Measurements from ENCODE around the gene SYCN.
"Not testable (repeated sequence)": the region's sequence is repeated elsewhere in the genome, so short reads cannot be mapped to it uniquely, and the experiment has no call there.

The SYCN gene

DNA sequence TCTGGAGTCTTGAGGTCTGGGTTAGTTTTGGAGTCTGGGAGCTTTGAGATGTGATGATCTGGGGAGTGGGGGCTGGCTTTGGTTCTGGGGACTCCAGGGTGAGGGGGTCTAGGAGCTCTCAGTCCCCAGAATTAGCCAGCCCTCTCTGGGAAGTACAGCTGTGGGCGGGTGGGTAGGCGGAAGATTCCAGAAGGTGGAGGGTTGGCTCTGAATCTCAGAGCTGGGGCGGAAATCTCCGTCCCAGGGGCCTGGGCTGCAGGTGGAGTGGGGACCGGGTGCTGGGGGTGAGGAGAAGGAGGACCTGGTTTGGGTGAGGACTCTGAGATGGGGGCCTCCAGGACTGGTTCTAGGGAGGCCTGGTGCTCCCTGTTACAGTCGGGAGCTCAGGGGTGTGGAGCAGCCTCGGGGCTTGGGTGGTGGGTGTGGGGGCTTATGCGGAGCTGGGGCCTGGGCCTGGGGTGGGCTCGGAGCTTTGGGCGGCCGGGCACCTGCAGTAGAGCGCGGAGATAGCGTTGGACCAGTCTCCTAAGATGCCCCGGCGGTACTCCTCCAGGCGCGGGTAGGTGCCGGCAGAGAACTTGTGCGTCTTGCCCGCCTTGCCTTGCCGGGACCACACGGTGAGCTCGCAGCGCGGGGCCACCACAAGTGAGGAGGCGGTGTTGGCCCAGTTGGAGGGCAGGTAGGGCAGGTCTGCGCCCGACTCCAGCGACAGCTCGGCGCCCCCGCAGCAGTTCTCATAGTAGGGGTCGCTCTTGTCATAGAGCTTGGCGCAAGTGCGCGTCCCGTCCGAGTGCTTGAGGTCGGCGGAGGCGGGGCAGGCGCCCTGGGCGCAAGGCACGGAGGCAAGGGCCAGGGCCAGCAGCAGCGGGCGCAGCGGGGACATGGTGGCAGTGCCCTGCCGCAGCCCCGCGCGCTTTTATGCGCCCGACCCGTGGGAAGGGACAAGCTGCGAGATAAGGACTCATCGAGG is at the start of gene SYCN:
Gene SYCN, minus strand, starts transcription at position 892 of the 970 bp plus-strand sequence. Its CDS starts 9 bp downstream, at position 883.
- Histone ChIP-seq H3K9me3 (ENCODE audit: control insufficient read depth, low read length) (no peaks in the 10 kb centered on the region), H3K36me3 (ENCODE audit: control insufficient read depth, insufficient read depth, low read length) (no peaks in the 10 kb centered on the region), H3K4me3 (ENCODE audit: low read length) (no peak within 1 kb of the TSS), H3K9ac (ENCODE audit: low read length) (no peak within 1 kb of the TSS), H3K4me1 (ENCODE audit: control insufficient read depth, insufficient read depth, low read length) (peaks cover 13% of the 10 kb centered on the region), H3K27me3 (ENCODE audit: control insufficient read depth, insufficient read depth, low read length) (peaks cover 29% of the 10 kb centered on the region)

DNA sequence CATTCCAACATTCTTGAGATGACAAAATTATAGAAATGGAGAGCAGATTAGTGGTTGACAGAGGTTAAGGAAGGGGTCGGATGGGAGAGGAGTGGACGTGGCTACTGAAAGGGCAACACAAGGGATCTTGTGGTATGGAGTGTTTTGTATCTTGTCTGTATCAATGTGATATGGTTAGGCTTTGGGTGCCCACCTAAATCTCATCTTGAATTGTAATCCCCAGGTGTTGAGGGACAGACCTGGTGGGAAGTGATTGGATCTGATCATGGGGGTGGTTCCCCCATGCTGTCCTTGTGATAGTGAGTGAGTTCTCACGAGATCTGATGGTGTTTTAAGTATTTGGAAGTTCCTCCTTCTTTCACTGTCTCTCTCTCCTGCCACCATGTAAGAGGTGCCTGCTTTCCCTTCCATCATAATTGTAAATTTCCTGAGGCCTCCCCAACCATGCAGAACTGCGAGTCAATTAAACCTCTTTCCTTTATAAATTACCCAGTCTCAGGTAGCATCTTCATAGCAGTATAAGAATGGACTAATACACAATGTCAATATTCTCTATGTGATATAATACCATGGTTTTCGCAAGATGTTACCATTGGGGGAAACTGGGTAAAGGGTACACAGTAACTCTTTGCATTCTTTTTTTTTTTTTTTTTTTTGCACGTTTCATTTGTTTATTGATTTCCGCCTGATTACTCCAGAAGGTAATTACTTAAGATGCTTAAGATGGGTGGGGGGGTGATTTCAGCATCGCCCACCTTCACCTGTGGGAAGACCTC is 49.5 kb upstream of the SYCN start:
- Histone ChIP-seq H3K36me3 (ENCODE audit: control insufficient read depth, insufficient read depth, low read length) (no peaks in the 10 kb centered on the region), H3K27me3 (ENCODE audit: control insufficient read depth, insufficient read depth, low read length) (peaks cover 8% of the 10 kb centered on the region), H3K4me1 (ENCODE audit: control insufficient read depth, insufficient read depth, low read length) (no peaks in the 10 kb centered on the region), H3K9ac (ENCODE audit: low read length) (no peak overlapping the region), H3K9me3 (ENCODE audit: control insufficient read depth, low read length) (no peaks in the 10 kb centered on the region), H3K4me3 (ENCODE audit: low read length) (no peak overlapping the region)

DNA sequence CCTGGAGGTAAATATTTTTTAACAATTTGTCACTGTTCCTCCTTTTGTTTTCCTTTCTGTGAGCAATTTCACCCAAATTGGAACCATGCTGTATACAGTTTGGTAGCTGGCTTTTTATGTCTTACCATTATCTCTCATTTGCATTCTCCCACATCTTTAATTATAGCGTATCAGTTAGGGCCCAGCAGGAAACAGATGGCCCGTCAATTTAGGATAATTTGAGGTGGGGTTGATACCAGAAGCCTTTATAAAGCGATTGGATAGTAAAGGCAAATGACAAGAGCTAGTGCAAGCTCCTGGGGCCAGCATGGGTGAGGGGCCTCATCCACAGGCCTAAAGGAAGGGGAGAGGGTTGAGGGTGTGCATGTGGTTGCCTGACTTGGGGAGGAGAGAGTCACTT is 48.4 kb upstream of the SYCN start:
- H3K27me3 ChIP-seq (ENCODE audit: control insufficient read depth, insufficient read depth, low read length) = peaks cover 19% of the 10 kb centered on the region
- no peak overlapping the region for H3K4me3 ChIP-seq (ENCODE audit: low read length)
- H3K4me1 ChIP-seq (ENCODE audit: control insufficient read depth, insufficient read depth, low read length) = no peaks in the 10 kb centered on the region
- no peak overlapping the region for H3K9ac ChIP-seq (ENCODE audit: low read length)
- no peaks in the 10 kb centered on the region for H3K36me3 ChIP-seq (ENCODE audit: control insufficient read depth, insufficient read depth, low read length)
- H3K9me3 ChIP-seq (ENCODE audit: control insufficient read depth, low read length) = no peaks in the 10 kb centered on the region

- no peaks in the 10 kb centered on the region for H3K9me3 ChIP-seq (ENCODE audit: control insufficient read depth, low read length)
- no peaks in the 10 kb centered on the region for H3K36me3 ChIP-seq (ENCODE audit: control insufficient read depth, insufficient read depth, low read length)
- H3K4me1 ChIP-seq (ENCODE audit: control insufficient read depth, insufficient read depth, low read length) = no peaks in the 10 kb centered on the region
- peaks cover 26% of the 10 kb centered on the region for H3K27me3 ChIP-seq (ENCODE audit: control insufficient read depth, insufficient read depth, low read length)
- no peak overlapping the region for H3K4me3 ChIP-seq (ENCODE audit: low read length)
- no peak overlapping the region for H3K9ac ChIP-seq (ENCODE audit: low read length)
Observed at GRCh38 chr19:39251846-39252245, 47.8 kb upstream of the SYCN start.

- H3K9ac ChIP-seq (ENCODE audit: low read length) = no peak overlapping the region
- H3K4me3 ChIP-seq (ENCODE audit: low read length) = no peak overlapping the region
- no peaks in the 10 kb centered on the region for H3K9me3 ChIP-seq (ENCODE audit: control insufficient read depth, low read length)
- no peaks in the 10 kb centered on the region for H3K36me3 ChIP-seq (ENCODE audit: control insufficient read depth, insufficient read depth, low read length)
- peaks cover 26% of the 10 kb centered on the region for H3K27me3 ChIP-seq (ENCODE audit: control insufficient read depth, insufficient read depth, low read length)
- H3K4me1 ChIP-seq (ENCODE audit: control insufficient read depth, insufficient read depth, low read length) = no peaks in the 10 kb centered on the region
Observed at GRCh38 chr19:39251081-39251480, 47.0 kb upstream of the SYCN start.

DNA sequence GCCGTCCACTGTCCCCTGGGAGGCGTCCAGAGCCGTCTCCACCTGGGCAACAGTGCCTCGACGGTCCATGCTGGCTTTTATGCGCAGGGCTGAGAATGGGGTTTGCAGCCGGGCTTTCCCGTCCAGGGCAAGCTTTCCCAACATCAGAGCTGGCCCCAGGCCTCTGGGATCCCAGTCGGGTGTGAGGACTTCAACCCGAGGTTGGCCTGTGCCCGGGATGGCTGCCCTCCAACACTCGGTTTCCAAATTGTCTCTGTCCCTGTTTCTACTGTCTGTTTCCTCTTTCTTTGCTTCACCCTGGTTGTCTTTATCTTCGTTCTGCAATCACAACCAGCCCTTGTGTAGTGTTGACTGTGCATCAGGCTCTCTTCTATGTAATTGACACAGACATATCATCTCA is 44.7 kb upstream of the SYCN start, which contains the start of gene IFNL4:
Gene IFNL4, minus strand, starts transcription at position 51 of the 400 bp plus-strand sequence.
- Histone ChIP-seq H3K4me3 (ENCODE audit: low read length) (no peak within 1 kb of the TSS), H3K36me3 (ENCODE audit: control insufficient read depth, insufficient read depth, low read length) (no peaks in the 10 kb centered on the region), H3K4me1 (ENCODE audit: control insufficient read depth, insufficient read depth, low read length) (no peaks in the 10 kb centered on the region), H3K9ac (ENCODE audit: low read length) (no peak within 1 kb of the TSS), H3K9me3 (ENCODE audit: control insufficient read depth, low read length) (no peaks in the 10 kb centered on the region), H3K27me3 (ENCODE audit: control insufficient read depth, insufficient read depth, low read length) (peaks cover 26% of the 10 kb centered on the region)

DNA sequence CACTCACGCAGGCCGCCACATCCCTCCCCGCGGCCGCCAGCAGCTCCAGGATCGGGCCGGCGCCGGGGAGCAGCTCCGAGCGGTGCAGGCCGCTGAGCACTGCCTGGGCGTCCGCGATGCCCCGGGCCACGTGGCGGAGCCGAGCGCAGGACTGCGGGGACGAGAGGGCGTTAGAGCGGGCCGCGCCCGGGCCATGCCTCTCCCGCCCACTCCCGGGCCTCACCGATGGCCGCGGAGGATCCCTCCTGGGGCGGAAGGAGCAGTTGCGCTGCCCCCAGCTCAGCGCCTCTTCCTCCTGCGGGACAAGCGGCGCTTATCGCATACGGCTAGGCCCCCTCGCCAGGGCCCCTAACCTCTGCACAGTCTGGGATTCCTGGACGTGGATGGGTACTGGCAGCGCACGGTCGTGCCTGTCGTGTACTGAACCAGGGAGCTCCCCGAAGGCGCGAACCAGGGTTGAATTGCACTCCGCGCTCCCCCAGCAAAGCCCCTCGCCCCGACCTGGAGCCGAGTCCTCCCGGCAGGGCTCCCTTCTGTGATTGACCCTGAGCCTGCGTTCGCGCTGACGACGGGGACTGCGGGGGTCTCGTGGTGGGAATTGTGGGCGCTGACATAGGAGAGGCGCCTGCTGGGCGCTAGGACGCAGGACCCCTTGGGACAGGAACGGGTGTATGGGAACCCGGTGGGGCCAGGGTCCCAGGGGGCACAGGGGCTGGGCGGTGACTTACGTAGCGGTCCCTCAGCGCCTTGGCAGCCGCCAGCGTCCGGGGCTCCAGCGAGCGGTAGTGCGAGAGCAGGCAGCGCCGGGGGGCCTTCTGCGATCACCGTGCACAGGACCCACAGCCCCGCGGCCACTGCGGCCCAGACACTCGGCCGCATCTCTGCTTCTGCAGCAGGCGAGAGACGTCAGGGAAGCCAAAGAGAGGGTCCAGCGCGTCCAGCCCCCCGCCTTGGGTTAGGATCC is 43.9 kb upstream of the SYCN start:
- Histone ChIP-seq H3K4me3 (ENCODE audit: low read length) (no peak overlapping the region), H3K9ac (ENCODE audit: low read length) (no peak overlapping the region), H3K36me3 (ENCODE audit: control insufficient read depth, insufficient read depth, low read length) (no peaks in the 10 kb centered on the region), H3K27me3 (ENCODE audit: control insufficient read depth, insufficient read depth, low read length) (peaks cover 26% of the 10 kb centered on the region), H3K9me3 (ENCODE audit: control insufficient read depth, low read length) (no peaks in the 10 kb centered on the region), H3K4me1 (ENCODE audit: control insufficient read depth, insufficient read depth, low read length) (no peaks in the 10 kb centered on the region)

- no peak overlapping the region for H3K9ac ChIP-seq (ENCODE audit: low read length)
- H3K36me3 ChIP-seq (ENCODE audit: control insufficient read depth, insufficient read depth, low read length) = no peaks in the 10 kb centered on the region
- peaks cover 26% of the 10 kb centered on the region for H3K27me3 ChIP-seq (ENCODE audit: control insufficient read depth, insufficient read depth, low read length)
- H3K4me1 ChIP-seq (ENCODE audit: control insufficient read depth, insufficient read depth, low read length) = no peaks in the 10 kb centered on the region
- no peak overlapping the region for H3K4me3 ChIP-seq (ENCODE audit: low read length)
- no peaks in the 10 kb centered on the region for H3K9me3 ChIP-seq (ENCODE audit: control insufficient read depth, low read length)
Observed at GRCh38 chr19:39246951-39247669, 43.0 kb upstream of the SYCN start.

DNA sequence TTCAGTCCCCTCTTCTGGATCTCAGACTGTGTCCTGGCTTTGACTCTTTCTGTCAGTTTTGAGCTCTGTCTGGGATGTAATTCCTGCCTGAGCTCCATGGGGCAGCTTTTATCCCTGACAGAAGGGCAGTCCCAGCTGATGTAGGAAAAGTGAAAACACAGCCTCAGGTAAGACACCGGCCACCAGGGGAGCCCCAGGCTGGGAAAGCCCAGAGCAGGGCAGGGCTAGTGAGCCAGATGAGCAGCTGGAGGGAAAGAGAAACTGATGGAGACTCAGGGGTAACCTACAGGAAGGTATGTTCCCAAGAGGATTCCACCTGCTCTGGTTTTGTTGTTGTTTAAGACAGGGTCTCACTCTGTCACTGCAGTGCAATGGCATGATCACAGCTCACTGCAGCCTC is 41.1 kb upstream of the SYCN start:
- not testable (repeated sequence) for H3K4me3 ChIP-seq (ENCODE audit: low read length); H3K4me1 ChIP-seq (ENCODE audit: control insufficient read depth, insufficient read depth, low read length); H3K9ac ChIP-seq (ENCODE audit: low read length); H3K36me3 ChIP-seq (ENCODE audit: control insufficient read depth, insufficient read depth, low read length); H3K9me3 ChIP-seq (ENCODE audit: control insufficient read depth, low read length)
- H3K27me3 ChIP-seq (ENCODE audit: control insufficient read depth, insufficient read depth, low read length) = peaks cover 26% of the 10 kb centered on the region

DNA sequence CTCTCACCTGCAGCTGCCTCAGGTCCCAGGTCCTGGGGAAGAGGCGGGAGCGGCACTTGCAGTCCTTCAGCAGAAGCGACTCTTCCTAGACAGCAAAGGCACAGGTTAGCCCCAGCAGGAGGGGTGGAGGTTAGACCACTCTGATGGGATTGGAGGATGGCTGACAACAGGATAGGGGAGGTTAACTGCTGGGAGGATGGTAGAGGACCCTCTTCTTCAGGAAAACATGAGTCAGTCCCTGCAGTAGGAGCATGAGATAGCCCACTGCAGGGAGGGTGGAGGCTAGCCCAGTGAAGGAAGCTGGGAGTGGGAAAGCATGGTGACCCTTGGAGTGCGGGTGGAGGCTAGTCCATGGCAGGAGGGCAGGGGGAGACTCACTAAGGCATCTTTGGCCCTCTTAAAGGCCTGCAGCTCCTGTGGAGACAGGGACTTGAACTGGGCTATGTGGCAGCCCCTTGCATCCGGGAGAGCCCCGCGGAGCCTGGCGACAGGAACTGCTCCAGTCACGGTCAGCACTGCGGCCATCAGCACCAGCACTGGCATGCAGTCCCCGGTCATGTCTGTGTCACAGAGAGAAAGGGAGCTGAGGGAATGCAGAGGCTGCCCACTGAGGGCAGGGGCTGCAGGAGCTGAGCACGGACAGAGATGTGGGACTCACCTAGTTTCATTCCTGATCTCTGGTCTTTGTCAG is 40.5 kb upstream of the SYCN start, which contains the start of gene IFNL3:
Gene IFNL3, minus strand, starts transcription at position 597 of the 691 bp plus-strand sequence. Its CDS starts 39 bp downstream, at position 558.
- not testable (repeated sequence) for H3K9ac ChIP-seq (ENCODE audit: low read length); H3K36me3 ChIP-seq (ENCODE audit: control insufficient read depth, insufficient read depth, low read length); H3K4me3 ChIP-seq (ENCODE audit: low read length); H3K4me1 ChIP-seq (ENCODE audit: control insufficient read depth, insufficient read depth, low read length); H3K9me3 ChIP-seq (ENCODE audit: control insufficient read depth, low read length)
- peaks cover 26% of the 10 kb centered on the region for H3K27me3 ChIP-seq (ENCODE audit: control insufficient read depth, insufficient read depth, low read length)
